ENCODE data around the gene VPS25. TPM values are rescaled to one million over a fixed set of nuclear protein-coding genes. Genes with fewer than 3 reads are reported as not detected.

Gene VPS25
- total RNA-seq, 4 donors from 2014 or later, result 44.8 to 54.6 (median 53.5) TPM

DNA sequence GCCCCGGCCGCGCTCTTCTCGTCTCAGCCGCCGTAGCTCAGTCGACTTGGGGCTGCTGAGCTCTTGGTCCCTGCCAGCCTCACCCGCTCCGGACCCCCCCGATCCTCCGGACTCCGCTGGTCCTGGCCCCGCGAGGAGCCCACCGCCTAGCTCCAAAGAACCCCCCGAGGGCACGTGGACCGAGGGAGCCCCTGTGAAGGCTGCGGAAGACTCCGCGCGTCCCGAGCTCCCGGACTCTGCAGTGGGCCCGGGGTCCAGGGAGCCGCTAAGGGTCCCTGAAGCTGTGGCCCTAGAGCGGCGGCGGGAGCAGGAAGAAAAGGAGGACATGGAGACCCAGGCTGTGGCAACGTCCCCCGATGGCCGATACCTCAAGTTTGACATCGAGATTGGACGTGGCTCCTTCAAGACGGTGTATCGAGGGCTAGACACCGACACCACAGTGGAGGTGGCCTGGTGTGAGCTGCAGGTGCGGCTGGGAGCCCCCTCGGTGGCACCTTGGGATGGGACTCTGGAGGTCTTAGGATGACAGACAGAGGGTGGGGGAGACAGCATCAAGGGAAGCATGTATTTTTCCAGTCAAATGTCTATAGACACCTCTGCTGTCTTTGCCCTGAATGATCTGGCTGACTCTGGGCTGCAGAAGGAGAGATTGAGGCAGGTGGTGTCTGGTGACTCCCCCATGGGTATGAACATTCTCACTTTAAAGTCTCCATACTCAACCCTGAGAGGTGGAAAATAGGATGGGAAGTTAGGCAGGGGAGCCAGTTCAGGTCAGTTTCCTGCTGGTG lies 7.8 kb downstream of the VPS25 start:
- in situ Hi-C loops (cut with MboI; ENCODE audit: low sequenced_read_pairs in 4 of 4) (no loop called here), intact Hi-C loops (cut with DNase I; ENCODE audit: low total_unique reads) (no loop called here)
- Histone ChIP-seq H3K4me1 (peaks cover 0 to 5% of the 10 kb centered on the region in 2 donors), H3K27me3 (peaks cover 51 to 56% (median 55%) of the 10 kb centered on the region in 3 donors), H3K36me3 (peaks cover 2 to 35% of the 10 kb centered on the region in 2 donors), H3K27ac (no peak overlapping the region), H3K9me3 (no peaks in the 10 kb centered on the region), H3K4me3 (peak overlapping the region in 3 of 4 donors; percentile 17 to 33 (median 26))
- TF ChIP-seq, protein P1, sequence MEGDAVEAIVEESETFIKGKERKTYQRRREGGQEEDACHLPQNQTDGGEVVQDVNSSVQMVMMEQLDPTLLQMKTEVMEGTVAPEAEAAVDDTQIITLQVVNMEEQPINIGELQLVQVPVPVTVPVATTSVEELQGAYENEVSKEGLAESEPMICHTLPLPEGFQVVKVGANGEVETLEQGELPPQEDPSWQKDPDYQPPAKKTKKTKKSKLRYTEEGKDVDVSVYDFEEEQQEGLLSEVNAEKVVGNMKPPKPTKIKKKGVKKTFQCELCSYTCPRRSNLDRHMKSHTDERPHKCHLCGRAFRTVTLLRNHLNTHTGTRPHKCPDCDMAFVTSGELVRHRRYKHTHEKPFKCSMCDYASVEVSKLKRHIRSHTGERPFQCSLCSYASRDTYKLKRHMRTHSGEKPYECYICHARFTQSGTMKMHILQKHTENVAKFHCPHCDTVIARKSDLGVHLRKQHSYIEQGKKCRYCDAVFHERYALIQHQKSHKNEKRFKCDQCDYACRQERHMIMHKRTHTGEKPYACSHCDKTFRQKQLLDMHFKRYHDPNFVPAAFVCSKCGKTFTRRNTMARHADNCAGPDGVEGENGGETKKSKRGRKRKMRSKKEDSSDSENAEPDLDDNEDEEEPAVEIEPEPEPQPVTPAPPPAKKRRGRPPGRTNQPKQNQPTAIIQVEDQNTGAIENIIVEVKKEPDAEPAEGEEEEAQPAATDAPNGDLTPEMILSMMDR (IDR thresholded peaks at IDR 0.05 in 4 of 5, conservative IDR thresholded peaks at IDR 0.05 in 1 of 5), result no peak
- TF ChIP-seq POLR2A (IDR thresholded peaks at IDR 0.05), result no peak
- DNase-seq (no peak), ATAC-seq (no peak)

DNA sequence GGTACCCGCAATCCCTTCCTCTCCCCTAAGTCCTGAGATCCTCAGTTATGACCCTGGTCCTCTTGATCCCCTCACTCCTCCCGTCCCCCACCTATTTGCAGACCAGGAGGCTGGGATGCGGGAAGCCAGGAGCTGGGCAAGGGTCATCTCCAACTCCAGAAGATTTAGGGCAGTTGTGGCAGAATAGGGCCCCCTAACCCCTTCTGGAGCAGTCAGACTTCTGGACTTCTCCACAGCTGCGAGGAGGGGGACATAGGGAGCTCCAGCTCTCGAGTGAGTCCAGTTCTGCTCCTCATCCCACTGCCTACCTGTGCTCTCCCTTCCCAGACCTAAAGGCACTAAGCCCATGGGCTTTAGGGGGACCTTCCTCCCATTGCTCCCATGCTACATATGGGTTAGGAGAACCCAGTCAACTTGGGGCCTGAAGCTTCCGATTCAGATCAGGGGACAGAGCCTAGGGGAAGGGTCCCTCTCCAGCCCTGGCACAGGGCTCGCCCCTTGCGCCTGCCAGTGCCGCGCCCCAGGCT lies 8.5 kb downstream of the VPS25 start:
- Histone ChIP-seq H3K4me3 (no peak overlapping the region), H3K27ac (no peak overlapping the region), H3K9me3 (no peaks in the 10 kb centered on the region), H3K36me3 (peaks cover under 1 to 29% of the 10 kb centered on the region in 2 donors), H3K4me1 (peaks cover 0 to 5% of the 10 kb centered on the region in 2 donors), H3K27me3 (peaks cover 58 to 63% (median 61%) of the 10 kb centered on the region in 3 donors)
- no peak for ATAC-seq
- in situ Hi-C loops (cut with MboI; ENCODE audit: low sequenced_read_pairs in 4 of 4) (no loop called here), intact Hi-C loops (cut with DNase I; ENCODE audit: low total_unique reads) (no loop called here)
- TF ChIP-seq, protein P1 (IDR thresholded peaks at IDR 0.05 in 4 of 5, conservative IDR thresholded peaks at IDR 0.05 in 1 of 5), result no peak
- no peak for TF ChIP-seq POLR2A (IDR thresholded peaks at IDR 0.05)
- DNase-seq, result no peak

- H3K27me3 ChIP-seq, result peaks cover 63 to 69% (median 65%) of the 10 kb centered on the region in 3 donors
- no peak overlapping the region for H3K4me3 ChIP-seq
- peaks cover 0 to 5% of the 10 kb centered on the region in 2 donors for H3K4me1 ChIP-seq
- peaks cover 0 to 22% of the 10 kb centered on the region in 2 donors for H3K36me3 ChIP-seq
- no peak for TF ChIP-seq POLR2A (IDR thresholded peaks at IDR 0.05)
- TF ChIP-seq, protein P1 (IDR thresholded peaks at IDR 0.05 in 4 of 5, conservative IDR thresholded peaks at IDR 0.05 in 1 of 5), result no peak
- no peak overlapping the region for H3K27ac ChIP-seq
- H3K9me3 ChIP-seq, result no peaks in the 10 kb centered on the region
- no peak for DNase-seq
- no peak for ATAC-seq
- intact Hi-C loops (cut with DNase I; ENCODE audit: low total_unique reads) (no loop called here), in situ Hi-C loops (cut with MboI; ENCODE audit: low sequenced_read_pairs in 4 of 4) (no loop called here)
Observed at GRCh38 chr17:42782166-42783061, 9.2 kb downstream of the VPS25 start.

DNA sequence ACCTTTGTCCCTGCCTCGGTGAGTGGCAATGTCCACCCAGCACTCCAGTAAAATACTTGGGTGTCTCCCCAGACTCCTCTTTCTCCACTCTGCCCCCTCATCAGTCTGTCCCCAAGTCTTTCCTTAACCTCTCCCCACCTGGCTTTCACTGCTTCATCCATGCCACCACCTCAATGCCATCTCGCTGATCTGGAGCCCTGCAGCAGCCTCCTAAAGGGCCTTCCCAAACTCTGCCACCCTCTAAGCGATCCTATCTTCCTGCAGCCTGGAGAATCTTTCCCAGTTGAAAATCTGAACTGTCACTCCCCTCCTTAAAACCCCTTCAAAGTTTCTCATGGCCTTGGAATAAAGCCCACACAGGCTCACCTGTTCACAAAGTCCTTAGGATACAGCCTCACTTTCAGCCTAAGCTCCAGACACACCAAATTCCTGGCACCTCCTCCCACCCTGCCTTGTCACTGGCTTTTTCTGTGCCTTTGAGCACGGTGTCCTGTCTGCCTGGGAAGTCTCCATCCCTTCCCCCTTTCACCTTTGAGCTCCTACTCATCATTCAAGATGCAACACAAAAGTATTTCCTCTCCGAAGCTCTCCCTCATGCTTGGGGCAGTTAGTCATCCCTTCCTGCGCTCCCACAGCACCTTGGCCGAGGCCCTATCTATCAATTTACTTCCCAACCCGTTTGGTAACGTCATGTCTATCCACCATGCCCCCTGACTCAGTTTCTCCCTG lies 10.0 kb downstream of the VPS25 start:
- in situ Hi-C loops (cut with MboI; ENCODE audit: low sequenced_read_pairs in 4 of 4), result no loop called here
- intact Hi-C loops (cut with DNase I; ENCODE audit: low total_unique reads), result no loop called here
- Histone ChIP-seq H3K4me1 (peaks cover 0 to 5% of the 10 kb centered on the region in 2 donors), H3K4me3 (no peak overlapping the region), H3K27ac (no peak overlapping the region), H3K27me3 (peaks cover 63 to 71% (median 71%) of the 10 kb centered on the region in 3 donors), H3K9me3 (no peaks in the 10 kb centered on the region), H3K36me3 (peaks cover 0 to 14% of the 10 kb centered on the region in 2 donors)
- DNase-seq (no peak), ATAC-seq (no peak)
- TF ChIP-seq, protein P1 (IDR thresholded peaks at IDR 0.05 in 4 of 5, conservative IDR thresholded peaks at IDR 0.05 in 1 of 5), result no peak
- TF ChIP-seq POLR2A (IDR thresholded peaks at IDR 0.05), result no peak

Measured in gastrocnemius medialis (tissue), 4 donors.